GM21381 (cell line): Measurements from ENCODE around the gene OSR1.
"Not testable (repeated sequence)": the region's sequence is repeated elsewhere in the genome, so short reads cannot be mapped to it uniquely, and the experiment has no call there.

Experiments
- ATAC-seq: cut with Tn5 transposase; IDR thresholded peaks from one replicate; pipeline ENCODE4 v1.9.1; 2021; ENCODE audit warnings: mild to moderate bottlenecking, moderate library complexity; ENCODE audit not compliant: unreplicated experiment

Gene OSR1

GRCh38 chr2:19358242-19359020, at the start of gene OSR1:
TSS of gene OSR1 (minus strand) at chr2:19358623. CDS start at chr2:19353805, 4,818 bp downstream.
- no peak for ATAC-seq

GRCh38 chr2:19403785-19404184, 45.4 kb upstream of the OSR1 start:
- ATAC-seq = no peak

GRCh38 chr2:19392191-19392590, 33.8 kb upstream of the OSR1 start:
- ATAC-seq = no peak

- ATAC-seq = not testable (repeated sequence)
Measured at GRCh38 chr2:19389469-19389868, 31.0 kb upstream of the OSR1 start.

GRCh38 chr2:19380532-19380931, 22.1 kb upstream of the OSR1 start:
- ATAC-seq = no peak

GRCh38 chr2:19378939-19379338, 20.5 kb upstream of the OSR1 start:
- ATAC-seq = no peak

- no peak for ATAC-seq
Measured at GRCh38 chr2:19377717-19378116, 19.3 kb upstream of the OSR1 start.

- ATAC-seq = no peak
Measured at GRCh38 chr2:19373352-19373751, 14.9 kb upstream of the OSR1 start.

- no peak for ATAC-seq
Measured at GRCh38 chr2:19371996-19372582, 13.7 kb upstream of the OSR1 start.

GRCh38 chr2:19369341-19369955, 11.0 kb upstream of the OSR1 start:
- no peak for ATAC-seq

- ATAC-seq = no peak
Measured at GRCh38 chr2:19368760-19369159, 10.3 kb upstream of the OSR1 start.

- ATAC-seq = no peak
Measured at GRCh38 chr2:19367326-19367725, 8.9 kb upstream of the OSR1 start.

- no peak for ATAC-seq
Measured at GRCh38 chr2:19365126-19365525, 6.7 kb upstream of the OSR1 start.

- ATAC-seq = no peak
Measured at GRCh38 chr2:19364014-19364413, 5.6 kb upstream of the OSR1 start.

- ATAC-seq = no peak
Measured at GRCh38 chr2:19363474-19363778, 5.0 kb upstream of the OSR1 start.

- ATAC-seq = no peak
Measured at GRCh38 chr2:19362755-19363473, 4.5 kb upstream of the OSR1 start.

GRCh38 chr2:19362094-19362754, 3.8 kb upstream of the OSR1 start:
- ATAC-seq = no peak

GRCh38 chr2:19361325-19361990, 3.0 kb upstream of the OSR1 start:
- ATAC-seq = no peak

GRCh38 chr2:19360966-19361321, 2.5 kb upstream of the OSR1 start:
- ATAC-seq = no peak

- no peak for ATAC-seq
Measured at GRCh38 chr2:19360266-19360965, 2.0 kb upstream of the OSR1 start.
